BJ (cell line): ENCODE measurements around the gene TFCP2. TPM values are rescaled to one million over a fixed set of nuclear protein-coding genes. Genes with fewer than 3 reads are reported as not detected.

Source experiments
- CTCF ChIA-PET: fragments of 350-600 bp; formaldehyde crosslinking; extraction: SDS; loops from one replicate; lab custom pipeline; 2021; ENCODE audit warnings: antibody characterized with exemption, inconsistent platforms; lab: Yijun Ruan, JAX
- POLR2A ChIA-PET: fragments of 300-600 bp; sonication (Branson Sonifier 250); formaldehyde crosslinking; extraction: SDS; loops from one replicate; lab custom pipeline; 2021; ENCODE audit warnings: antibody characterized with exemption; lab: Charles Lee
- DNase-seq: peaks from one replicate; pipeline ENCODE4 v3.0.0-alpha.2; 2011; ENCODE audit warnings: low read depth
- H3K27me3 ChIP-seq: 2 replicates; pipeline ENCODE4 v1.6.0; 2011; ENCODE audit warnings: low read length; ENCODE audit not compliant: control insufficient read depth, insufficient read depth
- H3K36me3 ChIP-seq: 2 replicates; pipeline ENCODE4 v1.5.1; 2011; ENCODE audit warnings: low read length; ENCODE audit not compliant: control insufficient read depth, insufficient read depth
- H3K4me3 ChIP-seq: 2 replicates; pipeline ENCODE4 v1.5.1; 2011; ENCODE audit warnings: low read depth, mild to moderate bottlenecking, control low read depth, low read length
- polyA plus RNA-seq: library from polyadenylated mRNA; depleted of rRNA; stranded (reverse); fragments of >200 nt; gene quantifications from 2 replicates; pipeline ENCODE4 v1.2.3, GENCODE V29; 2011
- TF ChIP-seq, protein P1 (sequence below): IDR thresholded peaks from 2 replicates; pipeline ENCODE4 v1.5.1; 2011; ENCODE audit warnings: low read depth, mild to moderate bottlenecking, control low read depth, inconsistent platforms, low read length, moderate library complexity; ENCODE audit not compliant: insufficient read depth

Gene TFCP2
- polyA plus RNA-seq, 1 experiment, result 11.4 TPM

DNA sequence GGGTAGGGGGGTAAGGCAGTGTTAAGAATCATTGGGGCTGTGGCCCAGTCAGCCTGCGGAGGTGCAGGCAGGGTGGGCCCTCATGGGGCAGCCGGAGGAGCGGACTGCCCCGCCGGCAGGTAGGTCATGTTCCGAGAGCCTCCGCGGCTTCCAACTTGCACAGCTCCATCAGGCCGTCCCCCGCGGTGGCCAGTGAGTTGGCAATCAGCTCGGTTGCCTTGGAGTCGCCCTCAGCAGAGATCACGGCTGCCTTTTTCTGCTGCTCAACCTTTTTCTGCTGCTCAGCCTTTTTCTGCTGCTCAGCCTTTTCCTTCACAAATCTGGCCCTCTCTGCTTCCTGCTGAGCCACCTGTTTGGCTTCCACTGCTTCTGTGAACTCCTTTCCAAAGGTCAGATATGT lies 48.4 kb downstream of the TFCP2 start:
- POLR2A ChIA-PET, result no interaction called here
- CTCF ChIA-PET, result no interaction called here
- Histone ChIP-seq H3K4me3 (no peak overlapping the region), H3K36me3 (peaks cover 4% of the 10 kb centered on the region), H3K27me3 (no peaks in the 10 kb centered on the region)
- DNase-seq, result no peak
- TF ChIP-seq, protein P1, sequence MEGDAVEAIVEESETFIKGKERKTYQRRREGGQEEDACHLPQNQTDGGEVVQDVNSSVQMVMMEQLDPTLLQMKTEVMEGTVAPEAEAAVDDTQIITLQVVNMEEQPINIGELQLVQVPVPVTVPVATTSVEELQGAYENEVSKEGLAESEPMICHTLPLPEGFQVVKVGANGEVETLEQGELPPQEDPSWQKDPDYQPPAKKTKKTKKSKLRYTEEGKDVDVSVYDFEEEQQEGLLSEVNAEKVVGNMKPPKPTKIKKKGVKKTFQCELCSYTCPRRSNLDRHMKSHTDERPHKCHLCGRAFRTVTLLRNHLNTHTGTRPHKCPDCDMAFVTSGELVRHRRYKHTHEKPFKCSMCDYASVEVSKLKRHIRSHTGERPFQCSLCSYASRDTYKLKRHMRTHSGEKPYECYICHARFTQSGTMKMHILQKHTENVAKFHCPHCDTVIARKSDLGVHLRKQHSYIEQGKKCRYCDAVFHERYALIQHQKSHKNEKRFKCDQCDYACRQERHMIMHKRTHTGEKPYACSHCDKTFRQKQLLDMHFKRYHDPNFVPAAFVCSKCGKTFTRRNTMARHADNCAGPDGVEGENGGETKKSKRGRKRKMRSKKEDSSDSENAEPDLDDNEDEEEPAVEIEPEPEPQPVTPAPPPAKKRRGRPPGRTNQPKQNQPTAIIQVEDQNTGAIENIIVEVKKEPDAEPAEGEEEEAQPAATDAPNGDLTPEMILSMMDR, result no peak

DNA sequence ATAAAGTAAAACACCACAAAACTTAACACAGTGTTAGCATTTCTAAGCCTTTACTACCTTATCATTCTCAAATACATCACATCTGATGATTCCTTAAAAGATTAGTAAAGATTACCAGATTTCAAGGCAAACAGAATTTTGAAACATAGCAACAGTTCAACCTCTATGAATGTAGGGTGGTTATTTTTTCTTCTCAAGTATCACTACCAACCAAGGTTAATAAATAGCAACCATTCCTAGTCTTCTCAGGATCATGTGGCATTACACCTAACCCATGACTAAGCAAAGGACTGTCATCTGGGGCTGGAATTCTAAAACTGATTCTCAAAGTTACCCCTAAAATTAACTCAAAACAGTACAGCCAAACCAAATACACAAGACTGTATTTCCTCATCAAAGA lies 50.1 kb downstream of the TFCP2 start:
- no peak for DNase-seq
- H3K4me3 ChIP-seq, result no peak overlapping the region
- peaks cover 4% of the 10 kb centered on the region for H3K36me3 ChIP-seq
- no peaks in the 10 kb centered on the region for H3K27me3 ChIP-seq
- POLR2A ChIA-PET, result no interaction called here
- TF ChIP-seq, protein P1, result no peak
- CTCF ChIA-PET, result no interaction called here

DNA sequence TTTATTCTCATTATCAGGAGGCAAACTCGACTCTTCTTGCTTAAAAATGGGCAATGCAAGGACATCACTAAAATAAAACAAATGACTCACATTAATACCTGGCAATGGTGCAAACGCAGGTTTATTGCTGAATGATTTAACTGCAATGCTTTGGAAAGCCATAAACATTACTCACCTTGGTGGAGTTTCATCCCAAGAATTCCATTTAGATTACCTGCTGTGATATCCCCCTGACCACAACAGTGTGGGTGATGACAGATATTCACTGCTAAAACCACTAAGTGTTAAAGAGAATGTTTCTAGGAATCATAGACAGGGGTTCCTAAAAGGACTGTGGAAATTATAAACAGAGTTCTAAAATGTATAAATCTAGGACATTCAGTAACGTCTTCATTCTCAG lies 54.2 kb downstream of the TFCP2 start:
- CTCF ChIA-PET, result no interaction called here
- Histone ChIP-seq H3K27me3 (no peaks in the 10 kb centered on the region), H3K4me3 (no peak overlapping the region), H3K36me3 (no peaks in the 10 kb centered on the region; the same call in none of the 2 replicates)
- TF ChIP-seq, protein P1, result no peak
- peak; percentile 41 for DNase-seq
- POLR2A ChIA-PET, result no interaction called here

DNA sequence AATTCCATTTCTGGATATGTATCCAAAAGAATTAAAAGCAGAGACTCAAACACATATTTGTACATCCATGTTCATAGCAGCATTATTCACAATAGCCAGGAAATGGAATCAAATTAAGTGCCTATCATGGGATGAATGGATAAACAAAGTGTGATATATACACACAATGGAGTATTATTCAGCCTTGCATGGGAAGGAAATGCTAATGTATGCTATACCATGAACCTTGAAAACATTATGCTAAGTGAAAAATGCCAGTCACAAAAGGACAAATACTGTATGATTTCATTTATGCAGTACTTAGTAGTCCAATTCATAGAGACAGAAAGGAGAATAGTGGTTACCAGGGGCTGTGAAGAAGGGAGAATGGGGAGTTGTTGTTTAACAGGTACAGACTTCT lies 57.4 kb downstream of the TFCP2 start:
- H3K4me3 ChIP-seq, result no peak overlapping the region
- ChIA-PET POLR2A (no interaction called here), CTCF (no interaction called here)
- H3K27me3 ChIP-seq, result no peaks in the 10 kb centered on the region
- TF ChIP-seq, protein P1, result no peak
- no peaks in the 10 kb centered on the region; the same call in none of the 2 replicates for H3K36me3 ChIP-seq
- no peak for DNase-seq

DNA sequence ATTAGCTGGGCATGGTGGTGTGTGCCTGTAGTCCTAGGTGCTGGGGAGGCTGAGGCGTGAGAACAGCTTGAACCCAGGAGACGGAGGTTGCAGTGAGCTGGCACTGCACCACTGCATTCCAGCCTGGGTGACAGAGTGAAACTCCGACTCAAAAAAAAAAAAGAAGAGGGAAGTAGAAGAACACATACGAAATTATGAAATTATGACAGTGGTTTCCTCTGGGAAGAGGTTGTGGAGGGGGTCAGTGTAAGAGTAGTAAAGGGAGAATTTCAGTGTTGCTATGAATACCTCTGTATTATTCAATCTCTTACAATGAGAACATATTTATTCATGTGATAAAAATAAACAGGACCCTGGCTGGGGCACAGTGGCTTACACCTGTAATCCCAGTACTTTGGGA lies 64.8 kb downstream of the TFCP2 start:
- Histone ChIP-seq H3K36me3 (peaks cover 4% of the 10 kb centered on the region), H3K4me3 (no peak overlapping the region), H3K27me3 (no peaks in the 10 kb centered on the region)
- ChIA-PET CTCF (no interaction called here), POLR2A (no interaction called here)
- TF ChIP-seq, protein P1, result no peak
- no peak for DNase-seq
